ENCODE measurements around the gene CAVIN2. TPM values are rescaled to one million over a fixed set of nuclear protein-coding genes. Genes with fewer than 3 reads are reported as not detected.
"Not testable (repeated sequence)": the region's sequence is repeated elsewhere in the genome, so short reads cannot be mapped to it uniquely, and the experiment has no call there.

The CAVIN2 gene
- total RNA-seq, 1 donor: 1.8 TPM

DNA sequence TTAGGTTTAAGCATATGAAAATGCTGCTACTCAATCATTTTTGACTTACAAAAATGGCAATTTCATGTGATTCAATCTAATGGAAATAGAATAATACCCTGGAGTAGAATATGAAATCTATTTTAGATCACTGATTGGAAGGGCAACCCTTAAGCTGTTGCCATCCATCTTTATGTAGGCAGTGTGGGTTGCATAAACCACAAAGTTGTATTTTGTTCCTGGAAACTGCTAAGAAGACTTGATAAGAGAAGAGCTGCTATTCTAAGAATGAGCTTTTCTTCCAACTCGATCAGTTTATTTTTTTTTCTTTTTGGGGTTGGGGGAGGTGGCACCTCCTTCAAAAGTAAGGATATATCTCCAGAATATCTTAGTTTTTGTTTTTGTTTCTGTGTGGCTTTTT lies 60.2 kb downstream of the CAVIN2 start:
- no peak for TF ChIP-seq CTCF (IDR thresholded peaks at IDR 0.05; ENCODE audit: extremely low read depth, low read depth, low read length)
- no peaks in the 10 kb centered on the region for H3K9me3 ChIP-seq (ENCODE audit: low read depth, low read length)
- H3K27ac ChIP-seq (ENCODE audit: low read depth, low read length): no peak overlapping the region
- no peaks in the 10 kb centered on the region for H3K36me3 ChIP-seq (ENCODE audit: insufficient read depth, low read length)
- peaks cover 5% of the 10 kb centered on the region for H3K4me1 ChIP-seq (ENCODE audit: insufficient read depth, low read length)
- H3K27me3 ChIP-seq (ENCODE audit: insufficient read depth, low read length): no peaks in the 10 kb centered on the region
- DNase-seq (ENCODE audit: insufficient read length, low spot score, missing footprints): no peak
- no peak overlapping the region for H3K4me2 ChIP-seq (ENCODE audit: insufficient read depth, low read length)
- no peaks in the 10 kb centered on the region for H4K20me1 ChIP-seq (ENCODE audit: insufficient read depth, low read length)
- no peaks in the 10 kb centered on the region for H3K79me2 ChIP-seq (ENCODE audit: insufficient read depth, low read length)
- H2AFZ ChIP-seq (ENCODE audit: low read length): no peak overlapping the region
- no peak overlapping the region for H3K4me3 ChIP-seq (ENCODE audit: insufficient read depth, low read length)

DNA sequence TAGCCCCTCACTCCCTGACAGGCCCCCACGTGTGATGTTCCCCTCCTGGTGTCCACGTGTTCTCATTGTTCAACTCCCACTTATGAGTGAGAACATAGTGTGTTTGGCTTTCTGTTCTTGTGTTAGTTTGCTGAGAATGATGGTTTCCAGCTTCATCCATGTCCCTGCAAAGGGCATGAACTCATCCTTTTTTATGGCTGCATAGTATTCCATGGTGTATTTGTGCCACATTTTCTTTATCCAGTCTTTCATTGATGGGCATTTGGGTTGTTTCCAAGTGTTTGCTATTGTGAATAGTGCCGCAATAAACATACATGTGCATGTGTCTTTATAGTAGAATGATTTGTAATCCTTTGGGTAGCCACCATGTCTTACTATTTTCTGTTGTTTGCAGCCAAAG lies 61.2 kb downstream of the CAVIN2 start:
- H3K36me3 ChIP-seq (ENCODE audit: insufficient read depth, low read length); H3K4me3 ChIP-seq (ENCODE audit: insufficient read depth, low read length); H3K27ac ChIP-seq (ENCODE audit: low read depth, low read length); H3K4me1 ChIP-seq (ENCODE audit: insufficient read depth, low read length); H2AFZ ChIP-seq (ENCODE audit: low read length); H3K9me3 ChIP-seq (ENCODE audit: low read depth, low read length); H3K4me2 ChIP-seq (ENCODE audit: insufficient read depth, low read length); H4K20me1 ChIP-seq (ENCODE audit: insufficient read depth, low read length); DNase-seq (ENCODE audit: insufficient read length, low spot score, missing footprints); H3K79me2 ChIP-seq (ENCODE audit: insufficient read depth, low read length); H3K27me3 ChIP-seq (ENCODE audit: insufficient read depth, low read length): not testable (repeated sequence)

Other genes starting within 250 kb of the CAVIN2 start
- 72.0 and 80.2 TPM in 2 replicates for gene NABP1, start 169.0 kb downstream of the CAVIN2 start, total RNA-seq